Cardiac muscle cell (in vitro differentiated cells and primary cell): ENCODE measurements around the gene DDX41. TPM values are rescaled to one million over a fixed set of nuclear protein-coding genes. Genes with fewer than 3 reads are reported as not detected.

ENCODE experiments used
- DNase-seq, 2 donors: peaks; one replicate each; pipeline versions ENCODE4 v3.0.0 to v3.0.0-alpha.2; 2010 to 2017; ENCODE audit warnings: low read depth in 1 of 2, low spot score in 1 of 2
- H3K27ac ChIP-seq: fragments of 200-600 bp; sonication (generic); 2 replicates; pipeline ENCODE4 v1.5.1; 2016
- H3K27me3 ChIP-seq: fragments of 200-600 bp; sonication (generic); 2 replicates; pipeline ENCODE4 v1.6.0; 2016; ENCODE audit warnings: control low read depth
- H3K36me3 ChIP-seq: fragments of 200-600 bp; sonication (generic); 2 replicates; pipeline ENCODE4 v1.5.1; 2016; ENCODE audit warnings: control low read depth
- H3K4me1 ChIP-seq: fragments of 200-600 bp; sonication (generic); 2 replicates; pipeline ENCODE4 v1.8.1; 2017; ENCODE audit warnings: low read depth, mild to moderate bottlenecking, mixed run types
- H3K4me3 ChIP-seq: fragments of 200-600 bp; sonication (generic); 2 replicates; pipeline ENCODE4 v1.5.1; 2016; ENCODE audit warnings: mild to moderate bottlenecking
- H3K9me3 ChIP-seq: fragments of 200-600 bp; sonication (generic); 2 replicates; pipeline ENCODE4 v1.5.1; 2017; ENCODE audit warnings: low read depth, mild to moderate bottlenecking, control low read depth
- CTCF ChIP-seq: IDR thresholded peaks from 2 replicates; pipeline ENCODE4 v1.5.1; 2012; ENCODE audit warnings: low read depth, mild to moderate bottlenecking, low read length
- polyA plus RNA-seq: library from polyadenylated mRNA; unstranded; fragments of >200 nt; fragmentation: Nextera tagmentation; extraction: Ambion mirVana; gene quantifications from 2 replicates; pipeline ENCODE4 v1.2.1, GENCODE V29; 2016
- total RNA-seq: library from RNA; depleted of rRNA; stranded (reverse); fragments of >200 nt; gene quantifications from 2 replicates; pipeline ENCODE4 v1.2.3, GENCODE V29; 2016

Gene DDX41
- total and polyA plus RNA-seq, 2 experiments from 2014 or later, result 109 to 183 TPM

- no peak for TF ChIP-seq CTCF
- peaks cover 40% of the 10 kb centered on the region for H3K36me3 ChIP-seq
- H3K27me3 ChIP-seq, result no peaks in the 10 kb centered on the region
- H3K9me3 ChIP-seq, result no peaks in the 10 kb centered on the region
- no peak for DNase-seq
- H3K4me3 ChIP-seq, result no peak overlapping the region
- no peak overlapping the region for H3K27ac ChIP-seq
- H3K4me1 ChIP-seq, result no peaks in the 10 kb centered on the region
Observed at GRCh38 chr5:177511181-177511580, 5.6 kb downstream of the DDX41 start.

GRCh38 chr5:177510567-177511053 is 6.2 kb downstream of the DDX41 start:
- peaks cover 38% of the 10 kb centered on the region for H3K36me3 ChIP-seq
- no peak overlapping the region for H3K4me3 ChIP-seq
- no peak overlapping the region for H3K27ac ChIP-seq
- H3K9me3 ChIP-seq, result no peaks in the 10 kb centered on the region
- no peak for DNase-seq
- H3K4me1 ChIP-seq, result no peaks in the 10 kb centered on the region
- no peak for TF ChIP-seq CTCF
- H3K27me3 ChIP-seq, result no peaks in the 10 kb centered on the region

GRCh38 chr5:177509991-177510566 is 6.7 kb downstream of the DDX41 start:
- Histone ChIP-seq H3K9me3 (no peaks in the 10 kb centered on the region), H3K27me3 (no peaks in the 10 kb centered on the region), H3K36me3 (peaks cover 34% of the 10 kb centered on the region), H3K4me1 (no peaks in the 10 kb centered on the region), H3K4me3 (no peak overlapping the region), H3K27ac (no peak overlapping the region)
- no peak for DNase-seq
- no peak for TF ChIP-seq CTCF

- TF ChIP-seq CTCF, result no peak
- no peaks in the 10 kb centered on the region for H3K27me3 ChIP-seq
- H3K4me3 ChIP-seq, result no peak within 1 kb of the TSS
- H3K27ac ChIP-seq, result no peak within 1 kb of the TSS
- peaks cover 29% of the 10 kb centered on the region for H3K36me3 ChIP-seq
- H3K4me1 ChIP-seq, result no peaks in the 10 kb centered on the region
- no peak for DNase-seq
- no peaks in the 10 kb centered on the region for H3K9me3 ChIP-seq
Observed at GRCh38 chr5:177509381-177509951, 7.3 kb downstream of the DDX41 start, which contains the start of gene DOK3. Gene DOK3 (minus strand): TSS chr5:177509826. CDS start chr5:177509540, 286 bp downstream.

GRCh38 chr5:177508837-177509236 is 7.9 kb downstream of the DDX41 start:
- H3K27me3 ChIP-seq, result no peaks in the 10 kb centered on the region
- TF ChIP-seq CTCF, result no peak
- no peak overlapping the region for H3K4me3 ChIP-seq
- H3K4me1 ChIP-seq, result no peaks in the 10 kb centered on the region
- H3K36me3 ChIP-seq, result peaks cover 24% of the 10 kb centered on the region
- no peak overlapping the region for H3K27ac ChIP-seq
- no peaks in the 10 kb centered on the region for H3K9me3 ChIP-seq
- DNase-seq, result no peak
